Measurements from ENCODE around the gene PLSCR4.
"Not testable (repeated sequence)": the region's sequence is repeated elsewhere in the genome, so short reads cannot be mapped to it uniquely, and the experiment has no call there.

Gene PLSCR4

GRCh38 chr3:146250449-146251382 lies at the start of gene PLSCR4:
PLSCR4 (minus strand) TSS chr3:146251105; CDS start chr3:146222071, 29,034 bp downstream.
- DNase-seq: no peak

- DNase-seq: not testable (repeated sequence)
Measured at GRCh38 chr3:146293401-146293800, 42.5 kb upstream of the PLSCR4 start.

GRCh38 chr3:146283781-146284445 lies 33.0 kb upstream of the PLSCR4 start:
- no peak for DNase-seq

GRCh38 chr3:146280864-146281263 lies 30.0 kb upstream of the PLSCR4 start:
- DNase-seq: no peak

- DNase-seq: no peak
Measured at GRCh38 chr3:146279951-146280350, 29.0 kb upstream of the PLSCR4 start.

GRCh38 chr3:146279013-146279412 lies 28.1 kb upstream of the PLSCR4 start:
- DNase-seq: no peak

GRCh38 chr3:146277953-146278631 lies 27.2 kb upstream of the PLSCR4 start:
- no peak for DNase-seq

- DNase-seq: no peak
Measured at GRCh38 chr3:146275476-146275875, 24.6 kb upstream of the PLSCR4 start.

- DNase-seq: no peak
Measured at GRCh38 chr3:146274833-146275232, 23.9 kb upstream of the PLSCR4 start.

- DNase-seq: no peak
Measured at GRCh38 chr3:146273721-146274407, 23.0 kb upstream of the PLSCR4 start.

- DNase-seq: no peak
Measured at GRCh38 chr3:146271180-146271579, 20.3 kb upstream of the PLSCR4 start.

GRCh38 chr3:146269271-146269670 lies 18.4 kb upstream of the PLSCR4 start:
- no peak for DNase-seq

- no peak for DNase-seq
Measured at GRCh38 chr3:146268535-146269219, 17.8 kb upstream of the PLSCR4 start.

- DNase-seq: no peak
Measured at GRCh38 chr3:146265720-146266119, 14.8 kb upstream of the PLSCR4 start.

- no peak for DNase-seq
Measured at GRCh38 chr3:146262371-146263110, 11.6 kb upstream of the PLSCR4 start.

- DNase-seq: no peak
Measured at GRCh38 chr3:146259880-146260589, 9.1 kb upstream of the PLSCR4 start.

GRCh38 chr3:146256851-146257486 lies 6.1 kb upstream of the PLSCR4 start:
- no peak for DNase-seq

- DNase-seq: not testable (repeated sequence)
Measured at GRCh38 chr3:146252445-146252844, 1.5 kb upstream of the PLSCR4 start.

GRCh38 chr3:146249921-146250320 lies 984 bp downstream of the PLSCR4 start:
- DNase-seq: no peak

- DNase-seq: no peak
Measured at GRCh38 chr3:146247911-146248310, 3.0 kb downstream of the PLSCR4 start.
